Ascending aorta (tissue), 2 donors: ENCODE results near the gene TRIP10. TPM values are rescaled to one million over a fixed set of nuclear protein-coding genes. Genes with fewer than 3 reads are reported as not detected.
"Not testable (repeated sequence)": the region's sequence is repeated elsewhere in the genome, so short reads cannot be mapped to it uniquely, and the experiment has no call there.

Experiments
- DNase-seq, 2 donors: peaks; one replicate each; pipeline ENCODE4 v3.0.0-alpha.2; 2019; ENCODE audit warnings: low spot score in 2 of 2
- H3K27ac ChIP-seq, 2 donors: fragments of 200-600 bp; sonication (generic); one replicate each; pipeline ENCODE4 v1.5.1; 2016 to 2017; ENCODE audit warnings: mild to moderate bottlenecking in 1 of 2
- H3K27me3 ChIP-seq: fragments of 200-600 bp; sonication (generic); one replicate; pipeline ENCODE4 v1.5.1; 2017
- H3K36me3 ChIP-seq, 2 donors: fragments of 200-600 bp; sonication (generic); one replicate each; pipeline ENCODE4 v1.5.1; 2016
- H3K4me1 ChIP-seq, 2 donors: fragments of 200-600 bp; sonication (generic); one replicate each; pipeline ENCODE4 v1.5.1; 2016 to 2017; ENCODE audit warnings: mild to moderate bottlenecking in 1 of 2
- H3K4me3 ChIP-seq, 2 donors: fragments of 200-600 bp; sonication (generic); one replicate each; pipeline ENCODE4 v1.5.1; 2016 to 2017; ENCODE audit warnings: mild to moderate bottlenecking in 1 of 2
- H3K9me3 ChIP-seq, 2 donors: fragments of 200-600 bp; sonication (generic); one replicate each; pipeline ENCODE4 v1.5.1; 2016
- intact Hi-C: fragments of 100-400 bp; cut with DNase I; formaldehyde crosslinking; loops from one replicate; pipeline ENCODE4 v1.15.1; 2023
- total RNA-seq: library from RNA; depleted of rRNA; stranded (reverse); fragments of >200 nt; gene quantifications from one replicate; pipeline ENCODE4 v1.1.0, GENCODE V29; 2016
- TF ChIP-seq, protein P1 (sequence below), 3 experiments: fragments of 200-600 bp in 2 of 3; fragments of 450-650 bp in 1 of 3; sonication (generic) in 2 of 3; IDR thresholded peaks; one replicate each; pipeline ENCODE4 v1.5.1; 2016 to 2019; ENCODE audit warnings: antibody characterized with exemption in 3 of 3, mild to moderate bottlenecking in 1 of 3, moderate library complexity in 1 of 3

TRIP10 gene
- total RNA-seq, 1 donor from 2014 or later = 109 TPM

GRCh38 chr19:6743066-6743465 lies 3.6 kb downstream of the TRIP10 start:
- H3K9me3 ChIP-seq = no peaks in the 10 kb centered on the region
- peaks cover 6 to 44% of the 10 kb centered on the region in 2 donors for H3K4me1 ChIP-seq
- H3K4me3 ChIP-seq = no peak overlapping the region
- H3K27ac ChIP-seq = peak overlapping the region; percentile 84 to 86
- TF ChIP-seq, protein P1, sequence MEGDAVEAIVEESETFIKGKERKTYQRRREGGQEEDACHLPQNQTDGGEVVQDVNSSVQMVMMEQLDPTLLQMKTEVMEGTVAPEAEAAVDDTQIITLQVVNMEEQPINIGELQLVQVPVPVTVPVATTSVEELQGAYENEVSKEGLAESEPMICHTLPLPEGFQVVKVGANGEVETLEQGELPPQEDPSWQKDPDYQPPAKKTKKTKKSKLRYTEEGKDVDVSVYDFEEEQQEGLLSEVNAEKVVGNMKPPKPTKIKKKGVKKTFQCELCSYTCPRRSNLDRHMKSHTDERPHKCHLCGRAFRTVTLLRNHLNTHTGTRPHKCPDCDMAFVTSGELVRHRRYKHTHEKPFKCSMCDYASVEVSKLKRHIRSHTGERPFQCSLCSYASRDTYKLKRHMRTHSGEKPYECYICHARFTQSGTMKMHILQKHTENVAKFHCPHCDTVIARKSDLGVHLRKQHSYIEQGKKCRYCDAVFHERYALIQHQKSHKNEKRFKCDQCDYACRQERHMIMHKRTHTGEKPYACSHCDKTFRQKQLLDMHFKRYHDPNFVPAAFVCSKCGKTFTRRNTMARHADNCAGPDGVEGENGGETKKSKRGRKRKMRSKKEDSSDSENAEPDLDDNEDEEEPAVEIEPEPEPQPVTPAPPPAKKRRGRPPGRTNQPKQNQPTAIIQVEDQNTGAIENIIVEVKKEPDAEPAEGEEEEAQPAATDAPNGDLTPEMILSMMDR (IDR thresholded peaks at IDR 0.05) = no peak
- H3K27me3 ChIP-seq = no peaks in the 10 kb centered on the region
- intact Hi-C loops = loop anchor here (5.0 to 10.0 kb wide), 3 partner anchors 454 to 1082 kb away; partner anchors contain the start of genes NDUFA11 and VMAC
- peaks cover 26 to 38% of the 10 kb centered on the region in 2 donors for H3K36me3 ChIP-seq
- DNase-seq = no peak

GRCh38 chr19:6743714-6744380 lies 4.4 kb downstream of the TRIP10 start:
- no peaks in the 10 kb centered on the region for H3K9me3 ChIP-seq
- H3K4me3 ChIP-seq = peak overlapping the region in 1 of 2 donors; percentile 31
- intact Hi-C loops = loop anchor here (5.0 to 10.0 kb wide), 3 partner anchors 453 to 1081 kb away; partner anchors contain the start of genes NDUFA11 and VMAC
- H3K4me1 ChIP-seq = peaks cover 5 to 36% of the 10 kb centered on the region in 2 donors
- DNase-seq = no peak
- H3K36me3 ChIP-seq = peaks cover 31 to 46% of the 10 kb centered on the region in 2 donors
- H3K27ac ChIP-seq = peak overlapping the region; percentile 84 to 86
- TF ChIP-seq, protein P1 (IDR thresholded peaks at IDR 0.05) = no peak
- H3K27me3 ChIP-seq = no peaks in the 10 kb centered on the region

DNA sequence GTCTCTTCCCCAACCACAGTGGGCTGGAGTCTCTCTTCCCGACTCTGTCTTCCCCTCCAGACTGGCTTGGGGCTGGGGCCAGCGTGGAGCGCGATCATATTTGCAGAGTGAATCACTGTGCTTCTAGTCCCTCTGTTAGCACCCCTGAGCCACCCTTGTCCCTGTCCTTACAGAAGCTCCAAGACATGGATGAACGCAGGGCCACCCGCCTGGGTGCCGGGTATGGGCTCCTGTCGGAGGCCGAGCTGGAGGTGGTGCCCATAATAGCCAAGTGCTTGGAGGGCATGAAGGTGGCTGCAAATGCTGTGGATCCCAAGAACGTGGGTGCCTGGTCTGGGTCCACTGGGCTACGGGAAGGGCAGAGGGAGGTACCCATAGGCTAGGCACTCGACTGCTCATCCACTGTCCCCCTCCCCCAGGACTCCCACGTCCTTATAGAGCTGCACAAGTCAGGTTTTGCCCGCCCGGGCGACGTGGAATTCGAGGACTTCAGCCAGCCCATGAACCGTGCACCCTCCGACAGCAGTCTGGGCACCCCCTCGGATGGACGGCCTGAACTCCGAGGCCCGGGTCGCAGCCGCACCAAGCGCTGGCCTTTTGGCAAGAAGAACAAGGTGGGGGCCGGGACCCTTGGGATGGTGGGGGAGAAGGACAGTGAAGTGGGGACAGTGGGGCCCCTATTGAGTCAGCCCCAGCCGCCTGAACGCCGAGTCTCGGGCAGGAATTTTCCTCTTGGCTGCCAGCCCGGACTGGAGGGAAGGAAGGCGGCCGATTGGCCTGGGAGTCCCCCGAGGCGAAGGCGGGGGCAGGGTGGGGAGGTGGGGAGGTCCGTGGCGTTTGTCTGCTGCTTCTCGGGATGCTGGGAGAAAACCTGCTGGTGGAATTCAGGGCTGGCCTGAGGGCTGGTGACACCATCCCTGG lies 5.2 kb downstream of the TRIP10 start:
- DNase-seq = peak; percentile 52 to 90
- intact Hi-C loops = loop anchor here (5.0 to 10.0 kb wide), 3 partner anchors 453 to 1080 kb away; partner anchors contain the start of genes NDUFA11 and VMAC
- H3K27me3 ChIP-seq = no peaks in the 10 kb centered on the region
- peak overlapping the region in 1 of 2 donors; percentile 31 for H3K4me3 ChIP-seq
- no peaks in the 10 kb centered on the region for H3K9me3 ChIP-seq
- H3K27ac ChIP-seq = peak overlapping the region; percentile 84 to 86
- TF ChIP-seq, protein P1 (IDR thresholded peaks at IDR 0.05) = no peak
- peaks cover 5 to 33% of the 10 kb centered on the region in 2 donors for H3K4me1 ChIP-seq
- H3K36me3 ChIP-seq = peaks cover 39 to 54% of the 10 kb centered on the region in 2 donors

- H3K36me3 ChIP-seq = peaks cover 52 to 67% of the 10 kb centered on the region in 2 donors
- peak overlapping the region; percentile 84 to 86 for H3K27ac ChIP-seq
- intact Hi-C loops = loop anchor here (10.0 kb wide), 2 partner anchors 841 to 1079 kb away; partner anchors contain the start of genes NDUFA11 and VMAC
Observed at GRCh38 chr19:6745965-6746364, 6.5 kb downstream of the TRIP10 start.

GRCh38 chr19:6748543-6748942 lies 9.1 kb downstream of the TRIP10 start:
- intact Hi-C loops = loop anchor here (10.0 kb wide), 2 partner anchors 844 to 1076 kb away; partner anchors contain the start of genes NDUFA11 and VMAC
- H3K9me3 ChIP-seq, H3K4me3 ChIP-seq, DNase-seq, H3K27me3 ChIP-seq, H3K27ac ChIP-seq: not testable (repeated sequence)
- H3K36me3 ChIP-seq = peaks cover 61 to 74% of the 10 kb centered on the region in 2 donors
- peaks cover 5 to 29% of the 10 kb centered on the region in 2 donors for H3K4me1 ChIP-seq

More at GRCh38 chr19:6745965-6746364, 6.5 kb downstream of the TRIP10 start:
- TF ChIP-seq, protein P1 (IDR thresholded peaks at IDR 0.05) = no peak
- H3K4me1 ChIP-seq = peaks cover 5 to 33% of the 10 kb centered on the region in 2 donors
- no peak overlapping the region for H3K4me3 ChIP-seq
- no peaks in the 10 kb centered on the region for H3K9me3 ChIP-seq
- no peak for DNase-seq
- H3K27me3 ChIP-seq = no peaks in the 10 kb centered on the region
